Tibial nerve (tissue), 3 donors: ENCODE measurements around the gene TCERG1.

ENCODE experiments used
- POLR2A ChIP-seq, 2 donors: fragments of 450-650 bp; IDR thresholded peaks; one replicate each; pipeline ENCODE4 v1.6.1; 2017; ENCODE audit warnings: antibody characterized with exemption in 2 of 2, mild to moderate bottlenecking in 2 of 2, moderate library complexity in 2 of 2
- TF ChIP-seq, protein P1 (sequence below), 5 experiments: fragments of 200-600 bp in 3 of 5; fragments of 450-650 bp in 2 of 5; sonication (generic) in 3 of 5; IDR thresholded peaks; one replicate each; pipeline ENCODE4 v1.5.1; 2016 to 2019; ENCODE audit warnings: antibody characterized with exemption in 5 of 5, mild to moderate bottlenecking in 3 of 5, moderate library complexity in 2 of 5

- TF ChIP-seq, protein P1, sequence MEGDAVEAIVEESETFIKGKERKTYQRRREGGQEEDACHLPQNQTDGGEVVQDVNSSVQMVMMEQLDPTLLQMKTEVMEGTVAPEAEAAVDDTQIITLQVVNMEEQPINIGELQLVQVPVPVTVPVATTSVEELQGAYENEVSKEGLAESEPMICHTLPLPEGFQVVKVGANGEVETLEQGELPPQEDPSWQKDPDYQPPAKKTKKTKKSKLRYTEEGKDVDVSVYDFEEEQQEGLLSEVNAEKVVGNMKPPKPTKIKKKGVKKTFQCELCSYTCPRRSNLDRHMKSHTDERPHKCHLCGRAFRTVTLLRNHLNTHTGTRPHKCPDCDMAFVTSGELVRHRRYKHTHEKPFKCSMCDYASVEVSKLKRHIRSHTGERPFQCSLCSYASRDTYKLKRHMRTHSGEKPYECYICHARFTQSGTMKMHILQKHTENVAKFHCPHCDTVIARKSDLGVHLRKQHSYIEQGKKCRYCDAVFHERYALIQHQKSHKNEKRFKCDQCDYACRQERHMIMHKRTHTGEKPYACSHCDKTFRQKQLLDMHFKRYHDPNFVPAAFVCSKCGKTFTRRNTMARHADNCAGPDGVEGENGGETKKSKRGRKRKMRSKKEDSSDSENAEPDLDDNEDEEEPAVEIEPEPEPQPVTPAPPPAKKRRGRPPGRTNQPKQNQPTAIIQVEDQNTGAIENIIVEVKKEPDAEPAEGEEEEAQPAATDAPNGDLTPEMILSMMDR (IDR thresholded peaks at IDR 0.05) = no peak
- no peak for TF ChIP-seq POLR2A (IDR thresholded peaks at IDR 0.05)
These were observed 69.0 kb downstream of the TCERG1 start, which contains the start of gene GPR151 for GRCh38 chr5:146516151-146516475.
